ENCODE data around the gene DOK6. TPM values are rescaled to one million over a fixed set of nuclear protein-coding genes. Genes with fewer than 3 reads are reported as not detected.

Gene DOK6
- total RNA-seq, 2 experiments from 2014 or later: not detected

DNA sequence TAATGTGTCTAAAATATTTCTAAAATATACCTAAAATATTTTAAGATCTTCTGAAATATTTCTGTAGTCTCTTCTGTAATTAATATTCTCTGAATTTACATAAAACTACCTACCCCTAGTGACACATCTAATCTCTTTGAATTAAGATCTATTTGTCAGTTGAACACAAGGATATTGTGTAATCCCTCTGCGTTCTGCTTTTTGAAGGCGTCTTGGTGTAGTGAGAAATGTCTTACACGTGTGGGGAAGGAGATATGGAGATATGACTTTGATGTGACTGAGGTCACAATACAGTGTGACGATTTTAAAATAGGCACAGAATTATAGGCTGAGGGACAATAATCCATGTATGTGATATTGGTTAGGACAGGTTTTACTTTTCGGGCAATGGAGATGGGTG is 79.8 kb downstream of the DOK6 start:
- Mint-ChIP-seq H3K4me3 (no peak overlapping the region), H3K27ac (no peak overlapping the region), H3K9me3 (no peaks in the 10 kb centered on the region), H3K36me3 (no peaks in the 10 kb centered on the region), H3K27me3 (peaks cover 6% of the 10 kb centered on the region), H3K4me1 (no peaks in the 10 kb centered on the region)
- POLR2A ChIA-PET: no interaction called here
- no peak for DNase-seq
- ATAC-seq (ENCODE audit: low read depth): no peak

DNA sequence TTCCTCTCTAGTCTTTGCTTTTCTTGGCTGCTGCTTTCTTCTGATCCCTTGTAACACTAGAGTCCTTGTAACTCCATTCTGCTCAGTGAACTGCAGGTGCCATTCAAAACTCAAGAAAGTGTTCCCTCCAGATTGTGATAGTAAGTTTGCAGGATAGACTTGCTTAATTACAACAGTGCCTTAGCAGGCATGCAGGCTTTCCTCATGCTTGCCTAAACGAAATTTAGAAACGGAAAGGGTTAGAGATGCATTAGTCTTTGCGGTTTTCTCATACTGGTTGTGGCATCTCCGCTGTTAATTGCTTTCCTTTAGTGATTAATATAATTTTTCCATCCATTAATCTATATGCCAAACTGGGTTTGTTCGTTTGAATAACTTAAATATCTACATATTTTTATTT is 82.9 kb downstream of the DOK6 start:
- no peaks in the 10 kb centered on the region for H3K36me3 Mint-ChIP-seq
- H3K27ac Mint-ChIP-seq: no peak overlapping the region
- POLR2A ChIA-PET: no interaction called here
- no peaks in the 10 kb centered on the region for H3K4me1 Mint-ChIP-seq
- peaks cover 7% of the 10 kb centered on the region for H3K27me3 Mint-ChIP-seq
- DNase-seq (no peak), ATAC-seq (ENCODE audit: low read depth) (no peak)
- no peaks in the 10 kb centered on the region for H3K9me3 Mint-ChIP-seq
- H3K4me3 Mint-ChIP-seq: no peak overlapping the region

DNA sequence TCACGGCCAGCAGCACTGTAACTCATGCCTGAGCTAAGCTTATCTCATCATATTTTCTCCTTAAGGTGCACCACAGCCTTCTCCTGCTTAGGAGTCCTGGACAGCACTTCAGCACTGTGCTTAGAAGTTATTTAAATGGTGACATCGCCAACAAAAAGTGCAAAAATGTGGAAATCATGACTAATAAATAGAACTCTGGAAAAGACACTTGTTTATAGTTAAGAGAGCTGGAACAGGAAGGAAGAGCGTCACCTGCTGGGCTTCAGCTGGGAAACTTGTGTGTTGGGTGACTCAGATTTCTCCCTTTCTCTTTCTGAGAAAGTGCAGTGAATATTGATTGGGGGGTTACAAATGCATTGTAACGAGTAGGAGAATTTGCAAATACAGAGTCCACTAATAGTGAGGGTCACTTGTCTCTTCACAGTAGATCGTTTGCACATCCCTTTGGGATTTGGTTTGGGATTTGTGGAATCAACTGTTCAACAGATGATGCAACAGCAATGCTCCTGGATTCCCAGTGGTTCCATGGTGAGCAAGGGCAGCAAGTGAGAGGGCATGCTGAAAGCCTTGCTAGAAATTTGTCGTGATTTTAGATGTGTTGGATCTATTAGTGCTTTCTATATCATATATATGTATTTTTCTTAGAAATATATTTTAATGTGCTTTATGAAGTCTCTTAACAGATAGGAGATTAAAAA is 84.2 kb downstream of the DOK6 start:
- POLR2A ChIA-PET: no interaction called here
- no peaks in the 10 kb centered on the region for H3K4me1 Mint-ChIP-seq
- H3K4me3 Mint-ChIP-seq: no peak overlapping the region
- ATAC-seq (ENCODE audit: low read depth): no peak
- DNase-seq: no peak
- H3K27me3 Mint-ChIP-seq: peaks cover 4% of the 10 kb centered on the region
- H3K36me3 Mint-ChIP-seq: no peaks in the 10 kb centered on the region
- no peak overlapping the region for H3K27ac Mint-ChIP-seq
- H3K9me3 Mint-ChIP-seq: no peaks in the 10 kb centered on the region

DNA sequence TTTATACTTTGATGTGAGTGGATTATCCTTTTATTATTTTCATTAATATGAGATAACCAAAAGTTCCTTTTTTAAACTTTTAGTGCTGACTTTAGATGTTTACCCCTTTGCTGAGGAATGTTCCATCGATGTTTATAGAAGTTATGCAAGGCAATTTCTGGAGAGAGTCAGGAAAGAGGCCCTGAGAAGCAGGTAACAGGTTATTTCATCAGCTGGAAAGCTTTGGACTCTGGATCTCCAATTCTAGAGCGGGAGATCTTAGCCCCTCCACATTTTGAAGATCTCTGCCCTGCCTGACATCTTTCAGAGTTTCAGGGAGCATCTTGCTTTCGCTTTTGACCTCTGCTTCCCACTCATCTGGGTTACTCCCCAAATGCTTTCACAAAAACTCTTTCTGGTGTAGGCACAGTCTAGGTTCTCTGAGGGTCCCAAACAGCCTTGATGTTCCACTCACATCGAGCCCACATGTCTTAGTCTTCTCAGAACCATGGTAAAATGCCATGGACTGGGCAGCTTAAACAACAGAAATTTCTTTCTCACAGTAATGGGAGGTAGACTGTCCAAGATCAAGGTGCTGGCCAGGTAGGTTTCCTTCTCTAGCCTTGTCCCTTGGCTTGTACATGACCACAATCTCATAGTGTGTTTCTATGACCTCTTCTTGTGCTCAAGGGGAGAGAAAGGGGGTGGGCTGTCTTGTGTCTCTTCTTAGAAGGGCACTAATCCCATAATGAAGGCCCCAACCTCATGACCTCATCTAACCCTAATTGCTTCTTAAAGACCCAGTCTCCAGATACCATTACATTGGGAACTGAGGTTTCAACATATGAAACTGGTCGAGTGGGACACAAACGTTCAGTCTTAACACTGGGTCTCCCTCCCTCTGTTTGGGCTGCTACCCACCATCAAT is 87.1 kb downstream of the DOK6 start:
- DNase-seq (no peak), ATAC-seq (ENCODE audit: low read depth) (no peak)
- no peaks in the 10 kb centered on the region for H3K36me3 Mint-ChIP-seq
- POLR2A ChIA-PET: no interaction called here
- peaks cover 2% of the 10 kb centered on the region for H3K27me3 Mint-ChIP-seq
- no peaks in the 10 kb centered on the region for H3K9me3 Mint-ChIP-seq
- no peaks in the 10 kb centered on the region for H3K4me1 Mint-ChIP-seq
- no peak overlapping the region for H3K4me3 Mint-ChIP-seq
- no peak overlapping the region for H3K27ac Mint-ChIP-seq

DNA sequence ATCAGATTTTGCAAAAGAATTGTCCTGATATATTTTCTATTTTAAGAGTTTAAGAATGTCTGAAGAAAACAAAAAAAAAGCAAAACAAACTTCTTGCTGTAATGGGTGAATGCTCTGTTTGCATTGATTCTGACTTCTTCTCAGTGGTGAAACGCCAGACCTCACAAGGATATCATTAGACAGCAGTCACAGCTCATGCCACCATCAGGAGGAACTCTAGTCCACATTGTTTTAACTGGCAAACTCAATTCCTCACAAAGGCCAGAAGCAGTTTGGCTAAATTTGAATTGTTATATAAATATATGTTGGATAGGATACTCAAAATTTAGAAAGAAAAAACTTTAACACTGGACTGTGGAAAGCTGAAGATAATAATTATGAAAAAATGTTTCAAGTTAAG is 89.4 kb downstream of the DOK6 start:
- H3K4me3 Mint-ChIP-seq: no peak overlapping the region
- POLR2A ChIA-PET: no interaction called here
- H3K27me3 Mint-ChIP-seq: peaks cover 2% of the 10 kb centered on the region
- H3K4me1 Mint-ChIP-seq: no peaks in the 10 kb centered on the region
- no peaks in the 10 kb centered on the region for H3K9me3 Mint-ChIP-seq
- H3K36me3 Mint-ChIP-seq: no peaks in the 10 kb centered on the region
- DNase-seq: no peak
- ATAC-seq (ENCODE audit: low read depth): no peak
- H3K27ac Mint-ChIP-seq: no peak overlapping the region

DNA sequence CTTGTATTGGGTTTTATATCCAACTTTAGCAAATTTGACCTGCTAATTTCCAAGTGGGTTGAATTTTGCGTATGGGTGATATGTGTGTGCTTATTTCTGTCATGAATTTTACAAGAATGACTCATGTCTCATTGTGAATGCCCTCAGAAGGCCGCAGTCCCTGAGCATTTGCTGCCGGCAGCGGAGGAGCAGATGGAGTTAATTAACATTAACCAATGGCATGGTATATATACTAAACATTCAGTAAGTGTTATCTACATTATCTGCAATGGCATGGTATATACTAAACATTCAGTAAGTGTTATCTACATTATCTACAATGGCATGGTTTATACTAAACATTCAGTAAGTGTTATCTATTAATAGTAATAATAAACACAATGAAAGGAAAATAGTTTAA is 90.1 kb downstream of the DOK6 start:
- no peak overlapping the region for H3K4me3 Mint-ChIP-seq
- peaks cover 2% of the 10 kb centered on the region for H3K27me3 Mint-ChIP-seq
- no peak overlapping the region for H3K27ac Mint-ChIP-seq
- ATAC-seq (ENCODE audit: low read depth): no peak
- POLR2A ChIA-PET: no interaction called here
- DNase-seq: no peak
- no peaks in the 10 kb centered on the region for H3K36me3 Mint-ChIP-seq
- H3K9me3 Mint-ChIP-seq: no peaks in the 10 kb centered on the region
- H3K4me1 Mint-ChIP-seq: no peaks in the 10 kb centered on the region

DNA sequence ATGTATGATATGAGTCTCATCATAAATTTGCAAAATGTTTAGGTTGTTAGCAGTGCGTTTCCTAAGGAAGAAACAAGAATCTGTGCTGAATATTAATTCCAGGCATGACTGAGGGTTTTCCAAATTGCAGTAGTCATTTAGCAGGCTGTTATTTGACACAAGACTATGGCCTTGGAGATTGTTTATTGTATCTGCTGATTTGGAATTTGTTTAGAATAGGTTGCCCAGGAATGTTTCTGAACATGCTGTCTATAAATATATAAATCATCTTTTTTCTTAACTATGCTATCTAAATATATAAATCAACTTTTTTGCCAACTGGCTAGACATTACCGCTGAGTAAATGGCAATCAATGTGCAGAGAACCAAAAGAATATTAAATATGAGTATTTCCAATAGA is 90.9 kb downstream of the DOK6 start:
- Mint-ChIP-seq H3K27ac (no peak overlapping the region), H3K27me3 (peaks cover 2% of the 10 kb centered on the region), H3K4me3 (no peak overlapping the region), H3K36me3 (no peaks in the 10 kb centered on the region), H3K9me3 (no peaks in the 10 kb centered on the region), H3K4me1 (no peaks in the 10 kb centered on the region)
- DNase-seq: no peak
- ATAC-seq (ENCODE audit: low read depth): no peak
- POLR2A ChIA-PET: no interaction called here

- Mint-ChIP-seq H3K9me3 (no peaks in the 10 kb centered on the region), H3K27ac (no peak overlapping the region), H3K4me3 (no peak overlapping the region), H3K36me3 (no peaks in the 10 kb centered on the region), H3K27me3 (peaks cover 4% of the 10 kb centered on the region), H3K4me1 (no peaks in the 10 kb centered on the region)
- no peak for DNase-seq
- no peak for ATAC-seq (ENCODE audit: low read depth)
- POLR2A ChIA-PET: no interaction called here
Measured at GRCh38 chr18:69492861-69493260, 92.2 kb downstream of the DOK6 start.

- Mint-ChIP-seq H3K4me3 (no peak overlapping the region), H3K36me3 (no peaks in the 10 kb centered on the region), H3K27me3 (peaks cover 3% of the 10 kb centered on the region), H3K9me3 (no peaks in the 10 kb centered on the region), H3K27ac (no peak overlapping the region), H3K4me1 (no peaks in the 10 kb centered on the region)
- POLR2A ChIA-PET: no interaction called here
- no peak for DNase-seq
- ATAC-seq (ENCODE audit: low read depth): no peak
Measured at GRCh38 chr18:69494841-69495240, 94.2 kb downstream of the DOK6 start.

- Mint-ChIP-seq H3K27ac (no peak overlapping the region), H3K9me3 (no peaks in the 10 kb centered on the region), H3K4me3 (no peak overlapping the region), H3K36me3 (no peaks in the 10 kb centered on the region), H3K27me3 (peaks cover 3% of the 10 kb centered on the region), H3K4me1 (no peaks in the 10 kb centered on the region)
- ATAC-seq (ENCODE audit: low read depth) (no peak), DNase-seq (no peak)
- POLR2A ChIA-PET: no interaction called here
Measured at GRCh38 chr18:69495338-69495737, 94.7 kb downstream of the DOK6 start.

GRCh38 chr18:69495841-69496533 is 95.3 kb downstream of the DOK6 start:
- H3K36me3 Mint-ChIP-seq: no peaks in the 10 kb centered on the region
- H3K4me1 Mint-ChIP-seq: no peaks in the 10 kb centered on the region
- H3K4me3 Mint-ChIP-seq: no peak overlapping the region
- POLR2A ChIA-PET: no interaction called here
- no peak for ATAC-seq (ENCODE audit: low read depth)
- H3K27me3 Mint-ChIP-seq: peaks cover 3% of the 10 kb centered on the region
- no peaks in the 10 kb centered on the region for H3K9me3 Mint-ChIP-seq
- H3K27ac Mint-ChIP-seq: no peak overlapping the region
- no peak for DNase-seq

GRCh38 chr18:69518989-69519388 is 118.3 kb downstream of the DOK6 start:
- Mint-ChIP-seq H3K9me3 (no peaks in the 10 kb centered on the region), H3K27me3 (peaks cover 2% of the 10 kb centered on the region), H3K36me3 (no peaks in the 10 kb centered on the region), H3K4me1 (no peaks in the 10 kb centered on the region), H3K4me3 (no peak overlapping the region), H3K27ac (no peak overlapping the region)
- DNase-seq (no peak), ATAC-seq (ENCODE audit: low read depth) (no peak)
- POLR2A ChIA-PET: no interaction called here

GRCh38 chr18:69523582-69523981 is 122.9 kb downstream of the DOK6 start:
- DNase-seq: no peak
- H3K27me3 Mint-ChIP-seq: peaks cover 4% of the 10 kb centered on the region
- no peak overlapping the region for H3K4me3 Mint-ChIP-seq
- ATAC-seq (ENCODE audit: low read depth): no peak
- no peaks in the 10 kb centered on the region for H3K9me3 Mint-ChIP-seq
- no peak overlapping the region for H3K27ac Mint-ChIP-seq
- POLR2A ChIA-PET: no interaction called here
- H3K4me1 Mint-ChIP-seq: no peaks in the 10 kb centered on the region
- no peaks in the 10 kb centered on the region for H3K36me3 Mint-ChIP-seq

DNA sequence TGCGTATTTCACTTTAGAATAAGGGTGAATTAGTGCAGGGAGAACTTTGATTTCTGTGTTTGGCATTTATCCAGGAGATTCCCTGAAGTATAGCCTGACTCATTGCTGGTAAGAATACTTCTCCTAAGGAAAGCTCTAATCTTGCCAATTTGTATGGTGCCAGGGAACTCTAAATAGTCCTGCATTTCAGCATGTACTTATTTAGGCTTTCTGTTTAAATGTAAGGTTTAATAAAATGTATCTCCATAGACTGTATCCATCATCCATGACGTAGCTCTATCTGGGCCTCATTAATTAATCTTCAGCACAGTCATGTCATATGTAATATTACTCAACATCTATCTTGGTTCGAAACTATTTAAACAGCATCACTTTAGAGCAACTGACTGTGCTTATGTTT is 127.7 kb downstream of the DOK6 start:
- POLR2A ChIA-PET: no interaction called here
- Mint-ChIP-seq H3K4me1 (no peaks in the 10 kb centered on the region), H3K9me3 (no peaks in the 10 kb centered on the region), H3K27ac (no peak overlapping the region), H3K36me3 (no peaks in the 10 kb centered on the region), H3K27me3 (peaks cover 2% of the 10 kb centered on the region), H3K4me3 (no peak overlapping the region)
- ATAC-seq (ENCODE audit: low read depth) (no peak), DNase-seq (no peak)
